NCI-H1092 (cell line): ENCODE measurements around the gene TAS2R50.

ENCODE experiments used
- DNase-seq: peaks from one replicate; lab custom pipeline; 2025; lab: John Stamatoyannopoulos, UW

The TAS2R50 gene

GRCh38 chr12:10952645-10953044 lies 34.1 kb downstream of the TAS2R50 start:
- DNase-seq: no peak

- no peak for DNase-seq
These were observed 43.5 kb downstream of the TAS2R50 start for GRCh38 chr12:10943167-10943566.

DNA sequence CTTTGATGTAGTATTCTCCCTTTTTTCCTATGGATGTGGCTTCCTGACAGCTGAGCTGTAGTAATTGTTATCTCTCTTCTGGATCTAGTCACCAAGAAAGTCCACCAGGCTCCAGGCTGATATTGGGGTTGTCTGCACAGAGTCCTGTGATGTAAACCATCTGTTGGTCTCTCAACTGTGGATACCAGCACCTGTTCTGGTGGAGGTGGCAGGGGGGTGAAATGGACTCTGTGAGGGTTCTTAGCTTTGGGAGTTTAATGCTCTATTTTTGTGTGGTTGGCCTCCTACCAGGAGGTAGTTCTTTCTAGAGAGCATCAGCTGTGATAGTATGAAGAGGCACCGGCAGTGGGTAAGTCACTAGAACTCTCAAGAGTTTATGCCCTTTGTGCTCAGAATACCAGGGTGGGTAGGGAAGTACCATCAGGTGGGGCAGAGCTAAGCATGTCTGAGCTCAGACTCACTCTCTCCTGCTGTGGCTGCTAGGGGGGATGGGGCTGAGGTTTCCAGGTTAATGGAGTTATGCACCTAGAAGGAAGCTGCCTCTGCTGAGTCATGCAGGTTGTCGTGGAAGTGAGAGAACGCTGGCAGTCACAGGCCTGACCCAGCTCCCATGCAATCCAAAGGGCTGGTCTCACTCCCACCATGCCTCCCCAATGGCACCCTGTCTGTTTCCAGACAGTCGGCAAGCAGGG lies 44.6 kb downstream of the TAS2R50 start:
- no peak for DNase-seq

DNA sequence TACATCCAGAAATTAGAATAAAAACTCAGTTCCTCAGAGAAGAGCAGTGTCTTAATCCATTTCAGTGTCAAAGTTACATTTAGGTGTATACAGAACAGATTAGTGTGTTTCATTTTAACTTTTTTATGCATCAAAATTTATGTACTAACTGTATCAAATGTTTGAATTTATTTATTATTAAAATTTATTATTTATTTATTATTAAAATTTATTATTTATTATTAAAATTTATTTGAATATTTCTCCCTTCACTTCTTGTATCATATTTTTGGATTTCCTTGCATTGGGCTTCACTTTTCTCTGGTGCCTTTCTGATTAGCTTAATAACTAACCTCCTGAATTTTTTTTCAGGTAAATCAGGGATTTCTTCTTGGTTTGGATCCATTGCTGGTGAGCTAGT lies 45.3 kb downstream of the TAS2R50 start:
- DNase-seq: no peak

DNA sequence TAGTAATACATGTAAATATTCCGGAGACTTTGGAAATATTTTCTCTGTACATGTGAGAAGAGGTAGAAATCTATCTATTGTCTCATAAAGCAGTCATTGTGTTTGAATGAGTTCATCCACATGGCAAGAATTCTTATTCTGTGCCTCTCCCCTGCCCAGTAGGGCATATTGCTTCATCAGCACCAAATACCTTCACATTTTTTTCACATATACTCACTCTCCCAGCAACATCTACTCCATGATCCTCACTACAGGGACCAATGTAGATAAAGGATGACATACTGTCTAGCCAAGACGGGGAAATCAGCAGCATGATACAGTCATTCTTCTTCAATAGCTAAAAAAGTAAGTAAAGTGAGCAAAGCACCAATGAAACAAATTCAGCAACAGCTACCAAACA lies 46.3 kb downstream of the TAS2R50 start:
- no peak for DNase-seq

- DNase-seq: no peak
These were observed 47.5 kb downstream of the TAS2R50 start, which contains the start of gene TAS2R14 for GRCh38 chr12:10939163-10939562. Gene TAS2R14, minus strand, starts transcription at chr12:10939263. Its CDS starts 56 bp downstream, at chr12:10939207.

DNA sequence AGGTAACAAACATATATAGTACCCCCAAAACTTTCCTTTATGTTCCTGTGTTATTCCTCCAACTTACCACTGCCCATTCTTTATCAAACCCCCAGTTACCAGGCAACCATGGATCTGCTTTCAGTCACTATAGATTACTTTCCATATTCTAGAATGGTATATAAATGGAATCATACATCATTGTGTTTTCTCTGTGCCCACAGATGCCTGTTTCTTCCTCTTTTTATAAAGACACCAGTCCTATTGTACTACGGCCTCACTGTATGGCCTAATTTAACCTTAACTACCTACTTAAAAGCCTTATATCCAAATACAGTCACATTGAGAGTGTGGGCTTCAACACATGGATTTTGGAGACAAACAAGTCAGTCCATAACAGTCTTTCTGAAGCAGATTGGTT lies 50.2 kb downstream of the TAS2R50 start:
- no peak for DNase-seq
